PC-3 (cell line): Measurements from ENCODE around the gene RRAS. TPM values are rescaled to one million over a fixed set of nuclear protein-coding genes. Genes with fewer than 3 reads are reported as not detected.

ENCODE experiments used
- ATAC-seq: fragments of 200-7000 bp; cut with Tn5 transposase; 2 replicates; pipeline ENCODE4 v1.9.1; 2020; ENCODE audit warnings: mild to moderate bottlenecking, moderate library complexity
- BruUV-seq: library from RNA; stranded (reverse); fragments of 400-500 nt; replicated peaks from 2 replicates; lab custom pipeline; 2021; lab: Mats Ljungman, UMichigan
- CTCF ChIA-PET: fragments of 300-600 bp; sonication (Branson Sonifier 250); formaldehyde crosslinking; loops from one replicate; lab custom pipeline; 2022; ENCODE audit warnings: antibody characterized with exemption; lab: Charles Lee
- POLR2A ChIA-PET: fragments of 300-600 bp; sonication (Branson Sonifier 250); formaldehyde crosslinking; loops from one replicate; lab custom pipeline; 2022; ENCODE audit warnings: antibody characterized with exemption; ENCODE audit not compliant: unreplicated experiment; lab: Charles Lee
- DNase-seq: peaks from one replicate; pipeline ENCODE4 v3.0.0-alpha.2; 2015
- H2AFZ ChIP-seq: fragments of 300-600 bp; sonication (generic); 2 replicates; pipeline ENCODE4 v1.6.0; 2016; ENCODE audit warnings: antibody characterized with exemption, low read length
- H3F3A ChIP-seq: fragments of 300-600 bp; sonication (generic); one replicate; pipeline ENCODE4 v1.6.0; 2017; ENCODE audit warnings: antibody characterized with exemption, low read length, control low read depth, mild to moderate bottlenecking; ENCODE audit not compliant: unreplicated experiment
- H3K27ac ChIP-seq: fragments of 300-600 bp; sonication (generic); 2 replicates; pipeline ENCODE4 v1.5.1; 2016; ENCODE audit warnings: mild to moderate bottlenecking, low read length
- H3K27me3 ChIP-seq: fragments of 300-600 bp; sonication (generic); 2 replicates; pipeline ENCODE4 v1.6.1; 2016; ENCODE audit warnings: low read length, mixed read lengths
- H3K36me3 ChIP-seq: fragments of 300-600 bp; sonication (generic); 2 replicates; pipeline ENCODE4 v1.6.1; 2016; ENCODE audit warnings: low read depth, mixed run types, low read length, mixed read lengths
- H3K4me1 ChIP-seq: fragments of 300-600 bp; sonication (generic); 2 replicates; pipeline ENCODE4 v1.5.1; 2016; ENCODE audit warnings: low read length; ENCODE audit not compliant: insufficient read depth
- H3K4me2 ChIP-seq: fragments of 300-600 bp; sonication (generic); 2 replicates; pipeline ENCODE4 v1.6.0; 2016; ENCODE audit warnings: low read length
- H3K4me3 ChIP-seq: fragments of 300-600 bp; sonication (generic); 2 replicates; pipeline ENCODE4 v1.5.1; 2016; ENCODE audit warnings: mild to moderate bottlenecking, low read length, mixed read lengths
- H3K79me2 ChIP-seq: fragments of 300-600 bp; sonication (generic); 2 replicates; pipeline ENCODE4 v1.6.1; 2017; ENCODE audit warnings: low read length, mixed read lengths
- H3K9ac ChIP-seq: fragments of 300-600 bp; sonication (generic); 2 replicates; pipeline ENCODE4 v1.6.0; 2016; ENCODE audit warnings: mild to moderate bottlenecking, low read length
- H3K9me2 ChIP-seq: fragments of 300-600 bp; sonication (generic); replicated peaks from 2 replicates; pipeline ENCODE4 v1.6.1; 2016; ENCODE audit warnings: mixed run types, low read length, mixed read lengths
- H3K9me3 ChIP-seq: fragments of 300-600 bp; sonication (generic); 2 replicates; pipeline ENCODE4 v1.6.1; 2016; ENCODE audit warnings: low read length, mixed read lengths
- H4K20me1 ChIP-seq: fragments of 300-600 bp; sonication (generic); 2 replicates; pipeline ENCODE4 v1.6.1; 2016; ENCODE audit warnings: low read length, mixed read lengths
- CTCF ChIP-seq: fragments of 300-600 bp; sonication (generic); conservative IDR thresholded peaks from 2 replicates; pipeline ENCODE4 v1.5.1; 2017; ENCODE audit warnings: antibody characterized with exemption, low read depth, mild to moderate bottlenecking, low read length
- EZH2 ChIP-seq: fragments of 300-600 bp; sonication (generic); IDR thresholded peaks from one replicate; pipeline ENCODE4 v1.6.1; 2017; ENCODE audit warnings: antibody characterized with exemption, mild to moderate bottlenecking, low read length; ENCODE audit not compliant: unreplicated experiment
- EZH2phosphoT487 ChIP-seq: fragments of 300-600 bp; sonication (generic); IDR thresholded peaks from 2 replicates; pipeline ENCODE4 v1.6.1; 2018; ENCODE audit warnings: mild to moderate bottlenecking, antibody characterized with exemption, low read length, borderline replicate concordance
- intact Hi-C: fragments of 100-400 bp; cut with micrococcal nuclease; formaldehyde crosslinking; loops from 2 replicates; pipeline ENCODE4 v1.9.0; 2023
- total RNA-seq: library from RNA; depleted of rRNA; stranded (reverse); fragments of >200 nt; gene quantifications from 2 replicates; pipeline ENCODE4 v1.2.3, GENCODE V29; 2014

The RRAS gene
- total RNA-seq, 1 experiment from 2014 or later = 32.0 TPM

- peak within 1 kb of the TSS; percentile 72 for H2AFZ ChIP-seq
- ChIA-PET POLR2A (interaction anchor here (0.5 to 1.0 kb wide), 8 partner anchors 8 to 71 kb away, joined by 3 to 8 read pairs (median 5); partner anchors contain the start of genes NOSIP, PRMT1 and PRRG2), CTCF (interaction anchor here (0.6 kb wide), 2 partner anchors 57 to 250 kb away, joined by 3 to 4 read pairs; no protein-coding TSS in a partner anchor)
- H3K9ac ChIP-seq = peak within 1 kb of the TSS; percentile 100
- peak; percentile 100 for DNase-seq
- peaks cover 58% of the 10 kb centered on the region for H3K79me2 ChIP-seq
- H3K27me3 ChIP-seq = no peaks in the 10 kb centered on the region
- peak; percentile 46 for ATAC-seq
- H4K20me1 ChIP-seq = no peaks in the 10 kb centered on the region
- H3K36me3 ChIP-seq = peaks cover 10% of the 10 kb centered on the region; the same call in 1 of the 2 replicates
- no TSS peak for BruUV-seq
- peak within 1 kb of the TSS; percentile 98 for H3K4me3 ChIP-seq
- H3K9me3 ChIP-seq = no peaks in the 10 kb centered on the region
- H3K9me2 ChIP-seq = no peaks in the 10 kb centered on the region
- H3F3A ChIP-seq = peaks cover 3% of the 10 kb centered on the region
- peaks cover 52% of the 10 kb centered on the region for H3K4me1 ChIP-seq
- H3K4me2 ChIP-seq = peak within 1 kb of the TSS; percentile 96
- H3K27ac ChIP-seq = peak within 1 kb of the TSS; percentile 97
- intact Hi-C loops = loop anchor here (2.0 kb wide), 1 partner anchor 145 kb away; the partner anchor contains the start of gene RPS11
- TF ChIP-seq CTCF (no peak), EZH2 (no peak), EZH2phosphoT487 (no peak)
Measured at GRCh38 chr19:49641688-49642491, 1.9 kb upstream of the RRAS start, which contains the start of gene SCAF1. Gene SCAF1, plus strand, starts transcription at chr19:49642209. Its CDS starts 2,818 bp downstream, at chr19:49645027.

GRCh38 chr19:49639401-49640112, 386 bp downstream of the RRAS start:
- Histone ChIP-seq H3K9ac (peak overlapping the region; percentile 78), H3K4me3 (peak overlapping the region; percentile 75), H3K4me1 (peaks cover 52% of the 10 kb centered on the region), H3K4me2 (peak overlapping the region; percentile 96), H2AFZ (peak overlapping the region; percentile 51), H3F3A (peaks cover 3% of the 10 kb centered on the region), H3K27ac (peak overlapping the region; percentile 41), H3K9me3 (no peaks in the 10 kb centered on the region), H3K36me3 (peaks cover 2% of the 10 kb centered on the region; the same call in 1 of the 2 replicates), H3K9me2 (no peaks in the 10 kb centered on the region), H4K20me1 (no peaks in the 10 kb centered on the region), H3K79me2 (peaks cover 34% of the 10 kb centered on the region), H3K27me3 (no peaks in the 10 kb centered on the region)
- intact Hi-C loops = loop anchor here (1.0 to 2.0 kb wide), 5 partner anchors 25 to 143 kb away; partner anchors contain the start of genes BCL2L12, IRF3 and RPS11
- no peak for ATAC-seq
- POLR2A ChIA-PET = interaction anchor here (0.6 to 1.6 kb wide), 12 partner anchors 22 to 497 kb away, joined by 3 to 21 read pairs (median 4); partner anchors contain the start of genes BCL2L12, IRF3, NOSIP and RCN3
- CTCF ChIA-PET = interaction anchor here (0.7 to 1.0 kb wide), 4 partner anchors 37 to 92 kb away, joined by 3 to 4 read pairs (median 4); no protein-coding TSS in a partner anchor
- no peak for DNase-seq
- no TSS peak for BruUV-seq
- no peak for TF ChIP-seq EZH2
